Measurements from ENCODE around the gene BRIP1.
"Not testable (repeated sequence)": the region's sequence is repeated elsewhere in the genome, so short reads cannot be mapped to it uniquely, and the experiment has no call there.

The BRIP1 gene

GRCh38 chr17:61729690-61730268 is 133.5 kb downstream of the BRIP1 start:
- Histone ChIP-seq H3K9me3 (ENCODE audit: control insufficient read depth in 2 of 2, low read length in 2 of 2) (no peaks in the 10 kb centered on the region), H3K9ac (ENCODE audit: low read depth in 1 of 2, low read length in 2 of 2) (no peak overlapping the region), H3K4me3 (ENCODE audit: low read length in 2 of 2) (no peak overlapping the region), H3K36me3 (ENCODE audit: control insufficient read depth in 2 of 2, insufficient read depth in 2 of 2, low read length in 2 of 2) (no peaks in the 10 kb centered on the region), H3K27me3 (ENCODE audit: control insufficient read depth in 2 of 2, insufficient read depth in 2 of 2, low read length in 2 of 2) (no peaks in the 10 kb centered on the region), H3K27ac (ENCODE audit: low read depth in 2 of 2, low read length in 2 of 2) (no peak overlapping the region), H3K4me1 (ENCODE audit: control insufficient read depth in 2 of 2, insufficient read depth in 2 of 2, low read length in 2 of 2) (no peaks in the 10 kb centered on the region)

- Histone ChIP-seq H3K4me1 (ENCODE audit: control insufficient read depth in 2 of 2, insufficient read depth in 2 of 2, low read length in 2 of 2) (no peaks in the 10 kb centered on the region), H3K27me3 (ENCODE audit: control insufficient read depth in 2 of 2, insufficient read depth in 2 of 2, low read length in 2 of 2) (no peaks in the 10 kb centered on the region), H3K9me3 (ENCODE audit: control insufficient read depth in 2 of 2, low read length in 2 of 2) (no peaks in the 10 kb centered on the region), H3K27ac (ENCODE audit: low read depth in 2 of 2, low read length in 2 of 2) (no peak overlapping the region), H3K4me3 (ENCODE audit: low read length in 2 of 2) (no peak overlapping the region), H3K36me3 (ENCODE audit: control insufficient read depth in 2 of 2, insufficient read depth in 2 of 2, low read length in 2 of 2) (no peaks in the 10 kb centered on the region), H3K9ac (ENCODE audit: low read depth in 1 of 2, low read length in 2 of 2) (no peak overlapping the region)
Observed at GRCh38 chr17:61728297-61728836, 135.0 kb downstream of the BRIP1 start.

GRCh38 chr17:61727798-61728197 is 135.5 kb downstream of the BRIP1 start:
- H3K4me3 ChIP-seq (ENCODE audit: low read length in 2 of 2); H3K4me1 ChIP-seq (ENCODE audit: control insufficient read depth in 2 of 2, insufficient read depth in 2 of 2, low read length in 2 of 2); H3K27me3 ChIP-seq (ENCODE audit: control insufficient read depth in 2 of 2, insufficient read depth in 2 of 2, low read length in 2 of 2); H3K9me3 ChIP-seq (ENCODE audit: control insufficient read depth in 2 of 2, low read length in 2 of 2); H3K27ac ChIP-seq (ENCODE audit: low read depth in 2 of 2, low read length in 2 of 2); H3K36me3 ChIP-seq (ENCODE audit: control insufficient read depth in 2 of 2, insufficient read depth in 2 of 2, low read length in 2 of 2); H3K9ac ChIP-seq (ENCODE audit: low read depth in 1 of 2, low read length in 2 of 2): not testable (repeated sequence)

- H3K9ac ChIP-seq (ENCODE audit: low read depth in 1 of 2, low read length in 2 of 2) = no peak overlapping the region
- H3K36me3 ChIP-seq (ENCODE audit: control insufficient read depth in 2 of 2, insufficient read depth in 2 of 2, low read length in 2 of 2) = no peaks in the 10 kb centered on the region
- no peaks in the 10 kb centered on the region for H3K9me3 ChIP-seq (ENCODE audit: control insufficient read depth in 2 of 2, low read length in 2 of 2)
- H3K4me1 ChIP-seq (ENCODE audit: control insufficient read depth in 2 of 2, insufficient read depth in 2 of 2, low read length in 2 of 2) = no peaks in the 10 kb centered on the region
- no peaks in the 10 kb centered on the region for H3K27me3 ChIP-seq (ENCODE audit: control insufficient read depth in 2 of 2, insufficient read depth in 2 of 2, low read length in 2 of 2)
- no peak overlapping the region for H3K27ac ChIP-seq (ENCODE audit: low read depth in 2 of 2, low read length in 2 of 2)
- H3K4me3 ChIP-seq (ENCODE audit: low read length in 2 of 2) = no peak overlapping the region
Observed at GRCh38 chr17:61726977-61727376, 136.4 kb downstream of the BRIP1 start.

- H3K4me1 ChIP-seq (ENCODE audit: control insufficient read depth in 2 of 2, insufficient read depth in 2 of 2, low read length in 2 of 2) = no peaks in the 10 kb centered on the region
- H3K27ac ChIP-seq (ENCODE audit: low read depth in 2 of 2, low read length in 2 of 2) = no peak overlapping the region
- H3K36me3 ChIP-seq (ENCODE audit: control insufficient read depth in 2 of 2, insufficient read depth in 2 of 2, low read length in 2 of 2) = no peaks in the 10 kb centered on the region
- no peaks in the 10 kb centered on the region for H3K9me3 ChIP-seq (ENCODE audit: control insufficient read depth in 2 of 2, low read length in 2 of 2)
- H3K27me3 ChIP-seq (ENCODE audit: control insufficient read depth in 2 of 2, insufficient read depth in 2 of 2, low read length in 2 of 2) = no peaks in the 10 kb centered on the region
- no peak overlapping the region for H3K9ac ChIP-seq (ENCODE audit: low read depth in 1 of 2, low read length in 2 of 2)
- H3K4me3 ChIP-seq (ENCODE audit: low read length in 2 of 2) = no peak overlapping the region
Observed at GRCh38 chr17:61724777-61725176, 138.6 kb downstream of the BRIP1 start.

- H3K4me3 ChIP-seq (ENCODE audit: low read length in 2 of 2) = no peak overlapping the region
- no peaks in the 10 kb centered on the region for H3K27me3 ChIP-seq (ENCODE audit: control insufficient read depth in 2 of 2, insufficient read depth in 2 of 2, low read length in 2 of 2)
Observed at GRCh38 chr17:61723914-61724313, 139.4 kb downstream of the BRIP1 start.

GRCh38 chr17:61723183-61723582 is 140.1 kb downstream of the BRIP1 start:
- Histone ChIP-seq H3K27ac (ENCODE audit: low read depth in 2 of 2, low read length in 2 of 2) (no peak overlapping the region), H3K27me3 (ENCODE audit: control insufficient read depth in 2 of 2, insufficient read depth in 2 of 2, low read length in 2 of 2) (no peaks in the 10 kb centered on the region), H3K4me1 (ENCODE audit: control insufficient read depth in 2 of 2, insufficient read depth in 2 of 2, low read length in 2 of 2) (no peaks in the 10 kb centered on the region), H3K9me3 (ENCODE audit: control insufficient read depth in 2 of 2, low read length in 2 of 2) (no peaks in the 10 kb centered on the region), H3K4me3 (ENCODE audit: low read length in 2 of 2) (no peak overlapping the region), H3K36me3 (ENCODE audit: control insufficient read depth in 2 of 2, insufficient read depth in 2 of 2, low read length in 2 of 2) (no peaks in the 10 kb centered on the region), H3K9ac (ENCODE audit: low read depth in 1 of 2, low read length in 2 of 2) (no peak overlapping the region)

More at GRCh38 chr17:61723914-61724313, 139.4 kb downstream of the BRIP1 start:
- no peaks in the 10 kb centered on the region for H3K36me3 ChIP-seq (ENCODE audit: control insufficient read depth in 2 of 2, insufficient read depth in 2 of 2, low read length in 2 of 2)
- no peak overlapping the region for H3K27ac ChIP-seq (ENCODE audit: low read depth in 2 of 2, low read length in 2 of 2)
- no peaks in the 10 kb centered on the region for H3K9me3 ChIP-seq (ENCODE audit: control insufficient read depth in 2 of 2, low read length in 2 of 2)
- no peaks in the 10 kb centered on the region for H3K4me1 ChIP-seq (ENCODE audit: control insufficient read depth in 2 of 2, insufficient read depth in 2 of 2, low read length in 2 of 2)
- no peak overlapping the region for H3K9ac ChIP-seq (ENCODE audit: low read depth in 1 of 2, low read length in 2 of 2)

GRCh38 chr17:61722398-61722797 is 140.9 kb downstream of the BRIP1 start:
- H3K27ac ChIP-seq (ENCODE audit: low read depth in 2 of 2, low read length in 2 of 2) = no peak overlapping the region
- no peaks in the 10 kb centered on the region for H3K36me3 ChIP-seq (ENCODE audit: control insufficient read depth in 2 of 2, insufficient read depth in 2 of 2, low read length in 2 of 2)
- H3K9ac ChIP-seq (ENCODE audit: low read depth in 1 of 2, low read length in 2 of 2) = no peak overlapping the region
- no peaks in the 10 kb centered on the region for H3K27me3 ChIP-seq (ENCODE audit: control insufficient read depth in 2 of 2, insufficient read depth in 2 of 2, low read length in 2 of 2)
- no peaks in the 10 kb centered on the region for H3K9me3 ChIP-seq (ENCODE audit: control insufficient read depth in 2 of 2, low read length in 2 of 2)
- no peaks in the 10 kb centered on the region for H3K4me1 ChIP-seq (ENCODE audit: control insufficient read depth in 2 of 2, insufficient read depth in 2 of 2, low read length in 2 of 2)
- H3K4me3 ChIP-seq (ENCODE audit: low read length in 2 of 2) = no peak overlapping the region

- no peaks in the 10 kb centered on the region for H3K9me3 ChIP-seq (ENCODE audit: control insufficient read depth in 2 of 2, low read length in 2 of 2)
- no peak overlapping the region for H3K27ac ChIP-seq (ENCODE audit: low read depth in 2 of 2, low read length in 2 of 2)
- H3K9ac ChIP-seq (ENCODE audit: low read depth in 1 of 2, low read length in 2 of 2) = no peak overlapping the region
- no peak overlapping the region for H3K4me3 ChIP-seq (ENCODE audit: low read length in 2 of 2)
- no peaks in the 10 kb centered on the region for H3K4me1 ChIP-seq (ENCODE audit: control insufficient read depth in 2 of 2, insufficient read depth in 2 of 2, low read length in 2 of 2)
- H3K36me3 ChIP-seq (ENCODE audit: control insufficient read depth in 2 of 2, insufficient read depth in 2 of 2, low read length in 2 of 2) = no peaks in the 10 kb centered on the region
- H3K27me3 ChIP-seq (ENCODE audit: control insufficient read depth in 2 of 2, insufficient read depth in 2 of 2, low read length in 2 of 2) = no peaks in the 10 kb centered on the region
Observed at GRCh38 chr17:61720016-61720795, 143.1 kb downstream of the BRIP1 start.

- not testable (repeated sequence) for H3K4me1 ChIP-seq (ENCODE audit: control insufficient read depth in 2 of 2, insufficient read depth in 2 of 2, low read length in 2 of 2); H3K27me3 ChIP-seq (ENCODE audit: control insufficient read depth in 2 of 2, insufficient read depth in 2 of 2, low read length in 2 of 2); H3K9ac ChIP-seq (ENCODE audit: low read depth in 1 of 2, low read length in 2 of 2); H3K9me3 ChIP-seq (ENCODE audit: control insufficient read depth in 2 of 2, low read length in 2 of 2); H3K4me3 ChIP-seq (ENCODE audit: low read length in 2 of 2); H3K36me3 ChIP-seq (ENCODE audit: control insufficient read depth in 2 of 2, insufficient read depth in 2 of 2, low read length in 2 of 2); H3K27ac ChIP-seq (ENCODE audit: low read depth in 2 of 2, low read length in 2 of 2)
Observed at GRCh38 chr17:61719220-61719619, 144.1 kb downstream of the BRIP1 start.
